Upper lobe of left lung (tissue), 6 donors: Measurements from ENCODE around the gene PARN. TPM values are rescaled to one million over a fixed set of nuclear protein-coding genes. Genes with fewer than 3 reads are reported as not detected.
"Not testable (repeated sequence)": the region's sequence is repeated elsewhere in the genome, so short reads cannot be mapped to it uniquely, and the experiment has no call there.

ENCODE experiments used
- ATAC-seq, 2 donors: fragments of 200-7000 bp; cut with Tn5 transposase; one replicate each; pipeline ENCODE4 v1.9.1; 2022; ENCODE audit warnings: mild to moderate bottlenecking in 2 of 2, moderate library complexity in 2 of 2; ENCODE audit not compliant: low FRiP score in 2 of 2
- DNase-seq, 2 donors: peaks; one replicate each; pipeline ENCODE4 v3.0.0-alpha.2; 2019 to 2020
- H3K27ac ChIP-seq, 4 donors: fragments of 200-600 bp; sonication (generic); one replicate each; pipeline ENCODE4 v1.5.1; 2016 to 2019
- H3K27me3 ChIP-seq, 4 donors: fragments of 200-600 bp; sonication (generic); one replicate each; pipeline ENCODE4 v1.5.1; 2017 to 2019
- H3K36me3 ChIP-seq, 4 donors: fragments of 200-600 bp; sonication (generic); one replicate each; pipeline ENCODE4 v1.5.1; 2016 to 2019
- H3K4me1 ChIP-seq, 4 donors: fragments of 200-600 bp; sonication (generic); one replicate each; pipeline ENCODE4 v1.5.1; 2018 to 2019
- H3K4me3 ChIP-seq, 4 donors: fragments of 200-600 bp; sonication (generic); one replicate each; pipeline ENCODE4 v1.5.1; 2017 to 2019; ENCODE audit warnings: mild to moderate bottlenecking in 2 of 4, moderate library complexity in 1 of 4
- H3K9me3 ChIP-seq, 4 donors: fragments of 200-600 bp; sonication (generic); one replicate each; pipeline ENCODE4 v1.5.1; 2018 to 2019
- CTCF ChIP-seq, 6 experiments: fragments of 450-650 bp in 4 of 6; fragments of 200-600 bp in 2 of 6; sonication (generic) in 2 of 6; IDR thresholded peaks; one replicate each; pipeline ENCODE4 v1.5.1; 2016 to 2019; ENCODE audit warnings: antibody characterized with exemption in 6 of 6
- EP300 ChIP-seq, 4 donors: sonication (generic); formaldehyde crosslinking; IDR thresholded peaks; one replicate each; pipeline ENCODE4 v1.5.1; 2017; ENCODE audit warnings: antibody characterized with exemption in 4 of 4, control low read depth in 2 of 4
- POLR2A ChIP-seq, 4 donors: fragments of 450-650 bp; IDR thresholded peaks; one replicate each; pipeline ENCODE4 v1.5.1; 2016 to 2017; ENCODE audit warnings: antibody characterized with exemption in 4 of 4, mild to moderate bottlenecking in 2 of 4
- POLR2AphosphoS5 ChIP-seq, 2 donors: sonication (generic); formaldehyde crosslinking; IDR thresholded peaks; one replicate each; pipeline ENCODE4 v1.5.1; 2017; ENCODE audit warnings: antibody characterized with exemption in 2 of 2
- WGBS, 2 donors: methylation state at CpG; one replicate each; pipeline ENCODE4 v1.1.5; 2017 to 2018; 5-methylcytosine and 5-hydroxymethylcytosine counted together
- total RNA-seq, 6 donors: library from RNA; depleted of rRNA in 4 of 6; stranded (reverse); fragments of >200 nt in 4 of 6; gene quantifications; one replicate each; pipeline versions ENCODE4 v1.1.0 to v1.2.1, GENCODE V29; 2016 to 2021
- donor health status: DM: no; HTN: no; CAD: no; lungs with moderate emphysema.
- donor health status: DM: no; HTN: yes; CAD: no; lungs with severe emphysema.

Gene PARN
- total RNA-seq, 6 donors from 2014 or later, result 25.6 to 133 (median 37.3) TPM

DNA sequence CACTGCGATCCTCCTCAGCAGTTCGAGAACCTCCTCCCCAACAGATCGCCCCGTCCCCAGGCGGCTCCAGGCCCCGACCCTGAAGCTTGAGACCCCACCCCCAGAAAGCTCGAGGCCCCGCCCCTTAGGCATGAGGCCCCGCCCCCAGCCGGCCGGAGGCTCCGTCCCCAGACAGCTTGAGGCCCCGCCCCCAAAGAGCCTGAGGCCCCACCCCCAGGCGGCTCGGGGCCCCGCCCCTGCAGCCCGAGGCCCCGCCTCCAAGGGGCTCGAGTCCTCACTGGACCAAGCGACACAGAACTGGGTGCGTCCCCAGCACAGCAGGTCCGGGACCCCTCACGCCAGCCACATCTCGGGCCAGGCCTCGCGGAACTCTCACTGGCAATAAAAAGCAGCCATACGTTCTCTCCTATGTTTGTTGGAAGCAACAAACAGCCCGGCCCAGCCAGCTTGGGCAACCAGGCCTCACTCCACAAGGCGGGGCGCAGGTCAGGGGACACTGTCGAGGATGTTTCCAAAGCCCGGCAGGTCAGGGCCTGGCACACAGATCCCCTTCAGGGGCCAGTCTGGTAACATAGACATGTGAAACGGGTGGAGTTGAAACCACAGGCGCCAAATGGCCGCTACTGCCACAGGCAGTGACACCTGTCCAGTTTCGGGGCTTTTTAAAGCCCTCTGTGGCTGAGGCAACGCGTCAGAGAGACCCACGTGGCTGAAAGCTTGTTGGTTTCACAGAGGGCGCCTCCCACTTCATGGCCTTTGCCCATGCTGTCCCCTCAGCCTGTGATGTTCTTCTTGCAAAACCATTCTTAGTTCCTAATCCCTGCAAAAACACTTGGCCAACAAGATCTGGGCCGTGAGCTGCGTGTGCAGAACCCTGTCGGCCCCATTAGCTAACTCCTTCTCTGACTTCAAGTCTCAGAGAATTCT lies 224.2 kb downstream of the PARN start:
- no peak overlapping the region for H3K4me3 ChIP-seq
- H3K9me3 ChIP-seq, result no peaks in the 10 kb centered on the region
- 64 to 76% methylated on average over 4 to 34 of the region's 43 CpGs for WGBS, 2 donors
- no peak for TF ChIP-seq POLR2AphosphoS5 (IDR thresholded peaks at IDR 0.05)
- no peak for TF ChIP-seq CTCF (IDR thresholded peaks at IDR 0.05)
- no peaks in the 10 kb centered on the region for H3K27me3 ChIP-seq
- no peak overlapping the region for H3K27ac ChIP-seq
- DNase-seq, result peak in 1 of 2 donors; percentile 85
- no peaks in the 10 kb centered on the region for H3K4me1 ChIP-seq
- no peaks in the 10 kb centered on the region for H3K36me3 ChIP-seq
- ATAC-seq, result peak in 1 of 2 donors; percentile 30

GRCh38 chr16:14403001-14403389 lies 227.1 kb downstream of the PARN start:
- not testable (repeated sequence) for H3K36me3 ChIP-seq, DNase-seq, H3K27ac ChIP-seq, H3K9me3 ChIP-seq, H3K4me3 ChIP-seq, ATAC-seq, H3K4me1 ChIP-seq, H3K27me3 ChIP-seq
- 85 to 86% methylated on average over 8 of the region's 8 CpGs for WGBS, 2 donors

GRCh38 chr16:14402114-14403000 lies 227.7 kb downstream of the PARN start:
- 86 to 91% methylated on average over 15 of the region's 15 CpGs for WGBS, 2 donors
- H3K36me3 ChIP-seq, H3K4me1 ChIP-seq, ATAC-seq, H3K9me3 ChIP-seq, DNase-seq, H3K4me3 ChIP-seq, H3K27me3 ChIP-seq, H3K27ac ChIP-seq: not testable (repeated sequence)

- H3K36me3 ChIP-seq, ATAC-seq, H3K4me1 ChIP-seq, H3K9me3 ChIP-seq, H3K4me3 ChIP-seq, H3K27me3 ChIP-seq, DNase-seq, H3K27ac ChIP-seq: not testable (repeated sequence)
- 60 to 69% methylated on average over 1 to 6 of the region's 8 CpGs for WGBS, 2 donors
Observed at GRCh38 chr16:14401711-14402061, 228.4 kb downstream of the PARN start.

DNA sequence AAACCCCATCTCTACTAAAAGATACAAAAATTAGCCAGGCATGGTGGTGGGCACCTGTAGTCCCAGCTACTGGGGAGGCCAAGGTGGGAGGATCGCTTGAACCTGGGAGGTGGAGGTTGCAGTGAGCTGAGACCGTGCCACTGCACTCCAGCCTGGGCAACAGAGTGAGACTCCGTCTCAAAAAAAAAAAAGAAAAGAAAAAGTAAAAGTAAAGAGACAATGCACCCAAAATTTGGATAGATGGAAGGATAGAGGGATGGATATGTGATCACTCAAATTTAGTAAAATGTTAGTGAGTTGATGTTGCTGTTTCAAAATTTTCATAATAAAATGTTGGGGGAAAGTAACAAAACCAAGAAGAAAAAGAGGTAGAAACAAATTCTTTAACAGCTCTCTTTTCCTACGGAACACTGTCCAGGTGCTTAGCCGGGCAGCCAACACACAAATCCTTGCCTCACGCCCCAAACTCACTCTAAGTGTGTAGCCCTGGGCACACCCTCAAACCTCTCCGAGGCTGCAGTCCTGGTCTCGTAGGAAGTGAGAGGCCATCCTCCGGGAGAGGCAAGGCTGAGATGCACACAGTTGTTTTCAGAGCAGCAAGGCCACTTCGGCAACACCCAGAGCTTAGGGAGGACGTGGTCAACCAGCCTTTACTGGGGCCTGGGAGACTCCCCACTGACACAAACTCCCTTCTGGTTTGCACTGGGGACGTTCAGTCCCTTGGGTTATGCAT lies 228.9 kb downstream of the PARN start:
- WGBS, 2 donors, result 69 to 76% methylated on average over 12 of the region's 12 CpGs

DNA sequence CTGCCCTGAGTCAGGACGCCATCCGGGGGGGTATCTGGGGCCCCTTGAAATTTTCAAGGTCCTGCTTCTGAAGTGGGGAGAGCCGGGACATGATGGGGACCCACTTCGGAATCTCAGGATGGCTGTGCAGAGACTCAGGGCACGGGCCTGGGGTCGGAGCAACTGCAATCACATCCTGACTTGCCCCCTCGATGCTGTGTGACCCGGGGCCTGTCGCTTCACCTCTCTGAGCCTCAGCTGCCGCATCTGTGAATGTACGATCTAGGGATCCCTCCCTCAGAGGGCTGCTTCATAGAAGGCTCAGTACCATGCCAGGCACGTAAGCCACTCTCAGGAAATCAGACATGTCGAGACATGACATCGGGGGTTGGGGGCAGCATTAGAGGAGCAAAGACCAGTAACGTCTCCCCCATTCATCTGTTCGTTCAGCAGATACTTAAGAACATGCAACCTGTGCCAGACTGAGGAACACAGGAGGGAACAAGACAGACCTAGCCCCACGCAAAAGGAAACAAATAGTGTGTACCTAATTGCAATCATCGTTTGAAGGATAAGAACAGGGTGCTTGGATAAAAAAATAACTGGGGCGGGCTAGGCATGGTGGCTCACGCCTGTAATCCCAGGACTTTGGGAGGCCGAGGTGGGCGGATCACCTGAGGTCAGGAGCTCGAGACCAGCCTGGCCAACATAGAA lies 229.6 kb downstream of the PARN start:
- Histone ChIP-seq H3K27ac (no peak overlapping the region), H3K36me3 (no peaks in the 10 kb centered on the region), H3K4me3 (no peak overlapping the region), H3K9me3 (no peaks in the 10 kb centered on the region), H3K27me3 (no peaks in the 10 kb centered on the region), H3K4me1 (peaks cover 0 to 9% (median 0%) of the 10 kb centered on the region in 4 donors)
- no peak for ATAC-seq
- WGBS, 2 donors, result 89 to 90% methylated on average over 16 to 23 of the region's 23 CpGs
- TF ChIP-seq POLR2A (IDR thresholded peaks at IDR 0.05) (no peak), EP300 (IDR thresholded peaks at IDR 0.05) (no peak), CTCF (IDR thresholded peaks at IDR 0.05) (no peak), POLR2AphosphoS5 (IDR thresholded peaks at IDR 0.05) (no peak)
- no peak for DNase-seq

More for the DNA sequence above, 228.9 kb downstream of the PARN start:
- H3K36me3 ChIP-seq, H3K27me3 ChIP-seq, DNase-seq, H3K4me3 ChIP-seq, H3K4me1 ChIP-seq, ATAC-seq, H3K9me3 ChIP-seq, H3K27ac ChIP-seq: not testable (repeated sequence)
